Endothelial cell of umbilical vein (primary cell): ENCODE measurements around the gene TEX28. TPM values are rescaled to one million over a fixed set of nuclear protein-coding genes. Genes with fewer than 3 reads are reported as not detected.

Experiments
- BruUV-seq: library from RNA; stranded (reverse); fragments of 400-500 nt; replicated peaks from 2 replicates; lab custom pipeline; 2021; lab: Mats Ljungman, UMichigan
- CTCF ChIA-PET: fragments of 300-600, 350-600 bp; sonication (Branson Sonifier 250); formaldehyde crosslinking; loops from one replicate; lab custom pipeline; 2021; ENCODE audit warnings: antibody characterized with exemption, inconsistent platforms; lab: Charles Lee
- POLR2A ChIA-PET: fragments of 300-600, 350-600 bp; sonication (Branson Sonifier 250); formaldehyde crosslinking; loops from one replicate; lab custom pipeline; 2021; ENCODE audit warnings: antibody characterized with exemption, inconsistent platforms; lab: Charles Lee
- DNase-seq: peaks from one replicate; pipeline ENCODE4 v3.0.0-alpha.2; 2011; ENCODE audit warnings: low read depth, low spot score
- FAIRE-seq: peaks from 2 replicates; lab custom pipeline; 2011; peaks lifted over from hg19 to GRCh38; lab: Jason Lieb, UNC
- H2AFZ ChIP-seq: 2 replicates; pipeline ENCODE4 v1.6.0; 2012; ENCODE audit warnings: low read depth, low read length, control low read depth, inconsistent platforms
- H3K27ac ChIP-seq: 2 replicates; pipeline ENCODE4 v1.5.1; 2011; ENCODE audit warnings: low read depth, mild to moderate bottlenecking, control low read depth, low read length, moderate library complexity; ENCODE audit not compliant: insufficient read depth
- H3K27me3 ChIP-seq, 2 experiments: 2 replicates each; pipeline versions ENCODE4 v1.6.0 to v1.6.1; 2011; ENCODE audit warnings: low read length in 2 of 2, mixed read lengths in 1 of 2; ENCODE audit not compliant: control insufficient read depth in 2 of 2, insufficient read depth in 2 of 2
- H3K36me3 ChIP-seq, 2 experiments: 2 replicates in 1 of 2; 3 replicates in 1 of 2; pipeline ENCODE4 v1.5.1; 2011; ENCODE audit warnings: low read length in 2 of 2, mild to moderate bottlenecking in 1 of 2, moderate library complexity in 1 of 2; ENCODE audit not compliant: control insufficient read depth in 2 of 2, insufficient read depth in 2 of 2; ENCODE audit errors: extremely low read depth in 1 of 2
- H3K4me1 ChIP-seq: 3 replicates; pipeline ENCODE4 v1.5.1; 2011; ENCODE audit warnings: mild to moderate bottlenecking, low read length; ENCODE audit not compliant: control insufficient read depth, insufficient read depth; ENCODE audit errors: extremely low read depth
- H3K4me2 ChIP-seq: 2 replicates; pipeline ENCODE4 v1.6.1; 2011; ENCODE audit warnings: low read length, control low read depth, mixed read lengths; ENCODE audit not compliant: insufficient read depth
- H3K4me3 ChIP-seq, 3 experiments: fragments of 200-600 bp in 1 of 3; sonication (generic), shearing (Covaris generic) in 1 of 3; replicated peaks in 1 of 3; 2 replicates each; pipeline ENCODE4 v1.5.1; 2011 to 2016; ENCODE audit warnings: control low read depth in 3 of 3, low read length in 3 of 3, mild to moderate bottlenecking in 2 of 3, inconsistent platforms in 1 of 3, low read depth in 1 of 3, moderate library complexity in 1 of 3; ENCODE audit not compliant: insufficient read depth in 1 of 3
- H3K79me2 ChIP-seq: 2 replicates; pipeline ENCODE4 v1.6.0; 2012; ENCODE audit warnings: low read length, inconsistent platforms; ENCODE audit not compliant: control insufficient read depth, insufficient read depth
- H3K9ac ChIP-seq: replicated peaks from 2 replicates; pipeline ENCODE3; 2011; ENCODE audit warnings: low read length, control low read depth; ENCODE audit not compliant: insufficient read depth; ENCODE audit errors: extremely low read depth
- H3K9me1 ChIP-seq: replicated peaks from 3 replicates; pipeline ENCODE4 v1.6.0; 2011; ENCODE audit warnings: mild to moderate bottlenecking, low read length; ENCODE audit not compliant: control insufficient read depth, insufficient read depth; ENCODE audit errors: extremely low read depth
- H3K9me3 ChIP-seq: replicated peaks from 2 replicates; pipeline ENCODE4 v1.5.1; 2012; ENCODE audit warnings: low read length, inconsistent platforms; ENCODE audit not compliant: control insufficient read depth, insufficient read depth
- H4K20me1 ChIP-seq: replicated peaks from 2 replicates; pipeline ENCODE3; 2011; ENCODE audit warnings: mild to moderate bottlenecking, low read length; ENCODE audit not compliant: control insufficient read depth, insufficient read depth; ENCODE audit errors: extremely low read depth
- EZH2 ChIP-seq: IDR thresholded peaks from 2 replicates; pipeline ENCODE4 v1.6.1; 2012; ENCODE audit warnings: borderline replicate concordance, low read depth, mild to moderate bottlenecking, moderate library complexity, low read length, inconsistent platforms; ENCODE audit not compliant: severe bottlenecking
- FOS ChIP-seq: IDR thresholded peaks from 2 replicates; pipeline ENCODE4 v1.6.1; 2011; ENCODE audit warnings: mild to moderate bottlenecking, low read length, moderate library complexity, borderline replicate concordance; ENCODE audit not compliant: insufficient read depth
- GATA2 ChIP-seq: IDR thresholded peaks from 2 replicates; pipeline ENCODE4 v1.7.0; 2011; ENCODE audit warnings: low read depth, mild to moderate bottlenecking, moderate library complexity, mixed read lengths, low read length; ENCODE audit not compliant: insufficient read length, insufficient read depth
- JUN ChIP-seq: IDR thresholded peaks from 2 replicates; pipeline ENCODE4 v1.6.1; 2011; ENCODE audit warnings: borderline replicate concordance, low read depth; ENCODE audit not compliant: insufficient read length, insufficient read depth
- MAX ChIP-seq: IDR thresholded peaks from 2 replicates; pipeline ENCODE4 v1.6.1; 2011; ENCODE audit not compliant: insufficient read depth, insufficient read length
- POLR2A ChIP-seq: IDR thresholded peaks from 2 replicates; pipeline ENCODE4 v1.6.1; 2012; ENCODE audit warnings: low read depth, mild to moderate bottlenecking, control low read depth, low read length
- dilution Hi-C: fragments of 300-500 bp; cut with MboI; formaldehyde crosslinking; loops from one replicate; pipeline ENCODE4 v1.15.0; 2019; ENCODE audit warnings: low sequenced_read_pairs; ENCODE audit not compliant: extremely low pct_ligation_motif_present
- intact Hi-C: fragments of 100-400 bp; cut with micrococcal nuclease; formaldehyde crosslinking; loops from one replicate; pipeline ENCODE4 v1.10.0; 2022
- polyA plus RNA-seq, 4 experiments: library from polyadenylated mRNA; depleted of rRNA in 3 of 4; stranded (reverse) in 3 of 4; unstranded in 1 of 4; fragments of >200 nt; gene quantifications; 2 replicates each; pipeline versions ENCODE4 v1.2.1 to v1.2.3, GENCODE V29; 2011 to 2012; ENCODE audit warnings: missing spikeins in 1 of 4
- total RNA-seq: library from RNA; stranded (reverse); gene quantifications from 2 replicates; pipeline ENCODE4 v1.2.3, GENCODE V29; 2021

The TEX28 gene
- total and polyA plus RNA-seq, 2 donors (not counting 3 experiments of a cell fraction or from before 2014, with no cell fraction given), result not detected

- peaks cover 10% of the 10 kb centered on the region for H3K4me1 ChIP-seq
- ChIA-PET POLR2A (no interaction called here), CTCF (no interaction called here)
- H2AFZ ChIP-seq, result no peak overlapping the region
- H3K27me3 ChIP-seq, result no peaks in the 10 kb centered on the region
- no peaks in the 10 kb centered on the region for H3K9me3 ChIP-seq
- no peaks in the 10 kb centered on the region for H4K20me1 ChIP-seq
- H3K4me2 ChIP-seq, result no peak overlapping the region
- intact Hi-C loops, result no loop called here
- FAIRE-seq (no peak), DNase-seq (no peak)
- TF ChIP-seq FOS (no peak), JUN (no peak)
- no TSS peak for BruUV-seq
- H3K9me1 ChIP-seq, result no peaks in the 10 kb centered on the region
- H3K9ac ChIP-seq, result no peak overlapping the region
- no peaks in the 10 kb centered on the region for H3K36me3 ChIP-seq
- dilution Hi-C loops, result no loop called here
- no peak overlapping the region for H3K27ac ChIP-seq
- H3K79me2 ChIP-seq, result no peaks in the 10 kb centered on the region
- H3K4me3 ChIP-seq, result no peak overlapping the region
Observed at GRCh38 chrX:154321152-154321551, 26.2 kb upstream of the TEX28 start.

DNA sequence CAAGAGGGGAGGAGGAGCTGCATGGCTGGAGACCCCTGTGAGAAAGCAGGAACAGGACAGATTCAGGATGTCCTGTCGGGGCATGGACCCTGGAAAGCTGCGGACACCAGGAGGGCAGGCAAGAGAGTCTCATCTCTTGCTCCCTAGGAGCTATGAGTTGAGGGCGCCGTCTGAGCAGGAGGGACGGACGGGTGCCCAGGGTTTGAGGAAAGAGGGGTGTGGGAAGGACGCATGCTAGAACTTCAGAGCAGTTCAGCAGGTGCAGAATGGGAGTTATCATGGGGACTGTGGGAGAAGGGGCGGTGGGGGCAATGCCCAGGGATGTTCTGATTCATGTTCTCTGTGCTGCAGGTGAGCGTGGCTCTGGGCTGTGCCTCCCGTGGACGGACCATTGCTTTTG is 25.5 kb upstream of the TEX28 start:
- no peak overlapping the region for H3K4me3 ChIP-seq
- no TSS peak for BruUV-seq
- POLR2A ChIA-PET, result no interaction called here
- no peaks in the 10 kb centered on the region for H3K27me3 ChIP-seq
- H3K79me2 ChIP-seq, result no peaks in the 10 kb centered on the region
- dilution Hi-C loops (no loop called here), intact Hi-C loops (no loop called here)
- H3K27ac ChIP-seq, result no peak overlapping the region
- H3K9ac ChIP-seq, result no peak overlapping the region
- H3K9me1 ChIP-seq, result no peaks in the 10 kb centered on the region
- H3K36me3 ChIP-seq, result no peaks in the 10 kb centered on the region
- DNase-seq (no peak), FAIRE-seq (no peak)
- CTCF ChIA-PET, result no interaction called here
- no peak overlapping the region for H3K4me2 ChIP-seq
- no peaks in the 10 kb centered on the region for H4K20me1 ChIP-seq
- no peak for TF ChIP-seq FOS
- no peak for TF ChIP-seq POLR2A
- no peak for TF ChIP-seq GATA2
- TF ChIP-seq MAX, result no peak
- no peak for TF ChIP-seq JUN
- no peak for TF ChIP-seq EZH2
- H3K4me1 ChIP-seq, result peaks cover 3% of the 10 kb centered on the region
- no peak overlapping the region for H2AFZ ChIP-seq
- no peaks in the 10 kb centered on the region for H3K9me3 ChIP-seq
